Uterus (tissue), 2 donors: Measurements from ENCODE around the gene ASAH2B.
"Not testable (repeated sequence)": the region's sequence is repeated elsewhere in the genome, so short reads cannot be mapped to it uniquely, and the experiment has no call there.

Source experiments
- CTCF ChIP-seq, 4 experiments: fragments of 200-600 bp in 2 of 4; fragments of 450-650 bp in 2 of 4; sonication (generic) in 2 of 4; IDR thresholded peaks; one replicate each; pipeline ENCODE4 v1.5.1; 2016 to 2019; ENCODE audit warnings: antibody characterized with exemption in 4 of 4, mild to moderate bottlenecking in 2 of 4, moderate library complexity in 1 of 4
- POLR2A ChIP-seq, 2 donors: fragments of 450-650 bp; IDR thresholded peaks; one replicate each; pipeline ENCODE4 v1.6.1; 2016; ENCODE audit warnings: antibody characterized with exemption in 2 of 2, mild to moderate bottlenecking in 1 of 2, moderate library complexity in 1 of 2

GRCh38 chr10:50723812-50724211 is 15.9 kb upstream of the ASAH2B start:
- TF ChIP-seq CTCF, POLR2A (IDR thresholded peaks at IDR 0.05): not testable (repeated sequence)
